Activated T-cell treated with anti-CD3 and anti-CD28 coated beads, Interleukin-2, amount 50 U/mL, for 1 hour (primary cell): Measurements from ENCODE around the gene CBX8.

ENCODE experiments used
- DNase-seq: peaks from one replicate; pipeline ENCODE4 v3.0.0-alpha.2; 2020

The CBX8 gene

DNA sequence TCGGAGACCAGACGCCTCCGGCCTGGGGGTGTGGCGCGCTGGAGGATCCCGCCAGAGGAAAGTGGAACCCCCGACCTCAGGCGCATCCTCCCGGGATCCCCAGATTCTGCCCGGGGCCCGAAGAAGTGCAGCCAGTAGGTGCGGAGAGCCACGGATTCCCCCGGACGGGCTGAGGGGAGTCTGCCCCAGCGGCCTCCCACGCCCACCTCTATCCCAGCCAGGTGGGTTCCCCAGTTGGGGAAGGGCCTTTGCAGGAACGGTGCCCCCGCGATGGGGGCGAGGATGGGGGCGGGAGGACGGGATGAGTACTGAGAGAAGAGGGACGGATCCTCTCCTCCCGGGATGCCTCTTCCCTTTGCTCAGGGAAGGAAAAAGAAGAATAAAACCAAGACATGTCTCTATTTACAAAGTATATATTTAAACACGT is 5.1 kb downstream of the CBX8 start:
- no peak for DNase-seq

DNA sequence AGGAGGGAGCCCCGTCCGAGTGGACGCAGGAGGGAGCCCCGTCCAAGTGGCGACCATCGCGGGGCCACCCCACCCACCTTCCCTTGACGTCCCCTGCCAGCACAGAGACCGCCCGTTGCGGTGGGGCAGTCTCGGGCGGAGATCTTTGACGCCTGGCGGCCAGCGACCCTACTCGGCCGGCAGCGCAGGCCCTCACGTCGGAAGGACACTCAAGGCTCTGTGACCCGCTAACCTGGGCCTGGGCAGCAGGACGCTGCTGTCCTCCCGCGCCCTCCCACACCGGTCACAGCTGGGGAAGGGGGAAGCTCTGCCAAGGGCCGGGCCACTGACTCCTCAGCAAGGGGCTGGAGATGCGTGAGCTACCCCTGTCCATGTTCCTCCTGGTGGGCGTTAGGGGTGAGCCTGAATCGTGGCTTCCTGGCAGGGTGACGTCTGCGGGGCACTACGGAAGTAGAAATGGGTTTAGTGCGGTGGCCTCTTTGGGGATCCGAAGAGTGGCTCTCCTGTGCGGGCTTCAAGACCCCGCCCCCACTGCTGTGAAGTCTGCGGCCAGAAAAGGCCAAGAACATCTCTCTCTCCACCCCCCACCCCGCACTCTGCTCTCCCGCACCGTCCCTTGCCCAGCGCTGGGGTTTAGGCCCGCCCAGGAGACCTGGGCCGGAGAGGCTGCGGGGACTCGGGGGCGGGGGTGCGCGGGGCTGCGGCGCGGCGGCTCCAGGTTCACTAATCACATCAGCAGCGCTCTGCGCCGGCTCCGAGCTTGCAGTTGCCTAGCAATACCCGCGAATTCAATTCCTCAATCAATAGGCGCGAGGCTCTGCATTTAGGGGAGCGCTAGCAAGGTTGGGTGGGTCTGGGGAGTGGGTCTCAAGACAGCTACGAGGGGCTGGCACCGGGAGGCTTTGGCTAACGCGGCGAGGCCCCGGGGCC is 5.8 kb downstream of the CBX8 start:
- peak; percentile 36 for DNase-seq

DNA sequence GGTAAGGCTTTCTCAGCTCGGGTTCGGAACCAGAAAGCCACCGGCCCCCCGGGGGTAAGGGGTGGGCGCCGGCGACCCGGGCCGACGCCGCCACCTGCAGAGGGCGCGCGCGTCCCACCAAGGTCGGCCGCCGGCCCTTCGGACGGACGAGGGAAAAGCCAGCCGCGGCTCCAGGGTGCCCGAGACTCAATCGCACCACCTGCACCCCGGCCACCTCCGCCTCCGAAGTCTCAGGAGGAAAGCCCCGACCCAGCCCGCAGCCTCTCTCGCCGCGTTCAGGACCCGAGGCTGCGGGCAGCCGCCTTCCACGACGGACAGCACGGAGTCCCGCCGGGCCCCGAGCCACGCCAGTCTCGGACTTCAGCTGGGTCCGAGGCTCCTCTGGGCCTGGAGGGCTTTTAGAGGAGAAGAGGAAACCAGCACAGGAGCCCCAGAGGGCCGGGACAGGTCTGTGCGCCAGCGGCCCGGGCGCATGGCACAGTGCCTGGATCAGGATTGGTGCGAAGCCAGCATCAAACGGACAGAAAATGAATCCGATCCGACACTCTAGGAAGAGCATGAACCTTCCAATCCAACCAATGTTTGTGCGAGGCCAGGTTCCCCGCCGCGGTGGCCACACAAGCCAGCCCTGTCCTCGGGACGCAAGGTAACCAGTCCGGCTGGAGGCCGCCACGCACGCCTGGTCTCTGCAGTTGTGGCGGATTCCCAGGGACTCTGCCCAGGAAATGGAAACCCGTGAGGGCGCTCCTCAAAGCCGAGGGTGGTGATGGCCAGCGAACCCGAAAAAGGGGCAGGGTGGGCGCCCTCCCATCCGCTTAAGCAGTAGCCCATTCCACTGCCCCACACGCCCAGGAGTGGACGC is 6.7 kb downstream of the CBX8 start:
- DNase-seq: peak; percentile 45

DNA sequence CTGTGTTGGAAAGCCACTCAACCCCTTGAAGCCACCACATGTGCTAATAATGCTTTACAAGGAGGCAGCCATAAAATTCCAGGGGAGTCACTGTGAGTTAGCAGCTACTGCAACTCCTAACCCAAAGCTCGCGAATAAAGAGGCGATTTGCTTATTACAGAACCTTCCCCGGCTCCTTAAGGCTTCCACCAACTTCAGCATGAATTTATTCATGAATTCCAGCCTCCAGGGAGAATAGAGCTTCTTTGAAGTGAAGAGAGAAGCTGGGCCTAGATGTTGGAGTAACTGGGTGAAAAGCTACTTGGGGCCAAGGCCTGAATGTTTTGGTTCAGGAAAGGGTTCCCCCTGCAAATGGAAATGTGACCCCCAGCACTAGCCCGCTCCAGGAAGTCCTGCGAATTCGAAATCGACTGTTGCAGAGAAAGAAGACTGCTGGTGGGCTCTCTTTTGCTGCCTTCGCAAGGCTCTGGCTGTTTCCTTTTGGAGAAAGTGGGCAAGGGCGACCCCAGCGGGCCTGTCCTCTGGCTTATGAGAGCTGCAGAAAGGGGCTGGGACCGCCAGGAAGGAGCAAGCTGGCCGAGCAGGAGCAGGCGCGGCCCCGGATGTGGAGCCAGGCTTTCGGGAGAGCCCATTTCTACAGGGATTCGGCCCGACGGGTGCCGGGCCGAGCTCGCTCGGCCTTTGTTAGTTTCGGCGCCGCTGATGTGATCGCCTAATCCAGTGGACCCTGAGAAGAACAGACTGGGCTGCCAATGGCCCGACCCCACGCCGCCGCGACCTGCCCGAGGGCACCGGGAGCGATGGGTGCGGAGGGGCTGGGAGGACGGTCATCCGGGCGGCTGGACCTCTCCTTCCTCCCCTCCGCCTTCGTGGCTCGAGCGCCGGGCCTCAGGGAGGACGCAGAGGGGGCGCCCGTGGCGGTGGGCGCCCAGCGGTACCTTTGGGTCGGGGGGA is 7.6 kb downstream of the CBX8 start:
- DNase-seq: no peak

DNA sequence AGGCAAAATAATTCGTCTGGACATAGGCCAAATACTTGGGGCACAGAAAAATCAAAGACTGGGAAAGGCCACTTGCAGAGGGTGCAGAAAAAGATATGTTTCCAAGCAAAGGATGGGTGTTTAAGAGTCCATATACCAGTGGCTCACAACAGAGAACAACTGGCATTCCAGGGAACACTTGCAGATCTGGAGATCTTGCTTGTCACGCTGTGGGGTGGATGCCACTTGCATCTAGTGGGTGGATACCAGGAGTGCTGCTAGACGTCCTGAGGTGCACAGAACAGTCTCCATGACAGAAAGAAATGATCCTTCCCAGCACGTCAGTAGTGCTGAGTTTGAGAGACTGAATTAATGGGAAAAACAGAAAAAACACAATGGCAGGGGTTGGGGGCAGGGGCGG is 8.4 kb downstream of the CBX8 start:
- no peak for DNase-seq

DNA sequence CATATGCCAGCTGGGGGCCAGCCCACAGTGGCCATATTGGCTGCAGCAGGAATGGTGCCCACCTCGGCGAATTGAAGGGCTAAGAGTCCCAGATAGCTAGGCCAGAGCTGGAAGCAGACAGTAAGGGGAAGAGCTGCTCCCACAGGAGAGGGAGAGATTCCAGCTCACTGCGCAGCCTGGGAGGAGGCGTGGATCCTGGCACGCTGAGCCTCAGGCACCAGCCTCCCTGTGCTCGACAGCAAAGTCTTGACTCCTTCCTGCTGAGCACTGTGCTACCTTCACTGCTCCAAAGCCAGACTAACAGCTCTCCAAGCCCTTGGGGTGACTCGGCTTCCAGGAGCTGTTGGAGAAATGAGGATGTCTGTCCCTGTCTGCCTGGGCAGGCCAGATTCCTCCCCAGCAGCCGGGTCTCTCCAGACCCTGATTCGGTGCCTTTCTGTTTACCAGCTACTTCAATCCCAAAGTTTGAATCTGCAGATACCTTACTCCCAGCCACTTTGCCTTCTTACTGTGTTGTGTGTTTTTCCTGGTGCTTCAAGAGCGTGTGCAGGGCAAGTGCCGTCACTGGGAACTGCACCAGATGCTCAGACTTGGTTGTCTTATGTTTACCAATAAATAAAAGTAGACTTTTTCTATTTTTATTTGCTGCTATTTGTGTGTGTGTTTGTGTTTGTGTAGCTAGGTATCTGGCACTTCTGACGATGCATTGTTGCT is 9.8 kb downstream of the CBX8 start:
- DNase-seq: no peak

DNA sequence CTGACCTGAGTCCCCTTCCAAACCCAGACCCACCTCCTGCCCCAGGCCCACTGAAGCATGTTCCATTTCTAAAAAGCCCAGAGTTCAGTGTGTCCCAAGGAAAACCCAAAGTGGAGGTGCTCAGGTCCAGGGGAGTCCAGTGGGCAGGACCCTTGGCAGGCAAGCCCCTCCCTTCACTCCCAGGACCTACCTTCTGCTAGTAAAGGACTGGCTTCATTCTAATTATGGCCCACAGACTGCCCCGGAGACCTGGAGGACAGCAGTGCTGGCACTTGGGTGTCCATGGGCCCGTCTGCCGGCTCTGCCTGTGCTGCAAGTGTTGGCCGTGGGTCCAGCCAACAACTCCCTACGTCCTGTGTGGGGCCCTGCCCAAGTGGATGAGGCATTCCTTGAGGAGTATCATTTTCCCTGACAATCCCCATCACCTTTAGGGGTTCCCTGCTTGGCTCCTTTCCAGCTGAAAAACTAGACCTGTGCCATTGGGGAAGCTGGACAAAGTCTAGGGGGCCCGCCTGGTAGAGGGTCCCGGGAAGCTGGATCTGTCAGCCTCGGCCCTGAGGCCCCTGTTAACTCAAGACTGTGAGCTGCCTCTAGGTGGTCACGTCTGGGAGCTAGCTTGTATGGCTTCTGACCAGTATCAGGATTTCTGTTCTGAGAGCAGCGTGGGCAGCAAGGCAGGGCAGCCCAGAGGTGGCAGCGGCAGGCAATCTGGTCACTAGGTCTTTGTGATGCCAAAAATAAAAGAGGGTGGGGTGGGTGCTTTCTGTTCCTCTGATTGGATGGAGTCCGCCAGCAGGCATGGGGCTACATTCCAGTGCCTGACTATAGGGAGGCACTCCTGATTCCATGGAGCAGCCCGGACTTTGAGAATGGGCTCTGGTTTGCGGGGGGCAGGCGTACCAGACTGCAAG is 10.7 kb downstream of the CBX8 start:
- DNase-seq: no peak

DNA sequence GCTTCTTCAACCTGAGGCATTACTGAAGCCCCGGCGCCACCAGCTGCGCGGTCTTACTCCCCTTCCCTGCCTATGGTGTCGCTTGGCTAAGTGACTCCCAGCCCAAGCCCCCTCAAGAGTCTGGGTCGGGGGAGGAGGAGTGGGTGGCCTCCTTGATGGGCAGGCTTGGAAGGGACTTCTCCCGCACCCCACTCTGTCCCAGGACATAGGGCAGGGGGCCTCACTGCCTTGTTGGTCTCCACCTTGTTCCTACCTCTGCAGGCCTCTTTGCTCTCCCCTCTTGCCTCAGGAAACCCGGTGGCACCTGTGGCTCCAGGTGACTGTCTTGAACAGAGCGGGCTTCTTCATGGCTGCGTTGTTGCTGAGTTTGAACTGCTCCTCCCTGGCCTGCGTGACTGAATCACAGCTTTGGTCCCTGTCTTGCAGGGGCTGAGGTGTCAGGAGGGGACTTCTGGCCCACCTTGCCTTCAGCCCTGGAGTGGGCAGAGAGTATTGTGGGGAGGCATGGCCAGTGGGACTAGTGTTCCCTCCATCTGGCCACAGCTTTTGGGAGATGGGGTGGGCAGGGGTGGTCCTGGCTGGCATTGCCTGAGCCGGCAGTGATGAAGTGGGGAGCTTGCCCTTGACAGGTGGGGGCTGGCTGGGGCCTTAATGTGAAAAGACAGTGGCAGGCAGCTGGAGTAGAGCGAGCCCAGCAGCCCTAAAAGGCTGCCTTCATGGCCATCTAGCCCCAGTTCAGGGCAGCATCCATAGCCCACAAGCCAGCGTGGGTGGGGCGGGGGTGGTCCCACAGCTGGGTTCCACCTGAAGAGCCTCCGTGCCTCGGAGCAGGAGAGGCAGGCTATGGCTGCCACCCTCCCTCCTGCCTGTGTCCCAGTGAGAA is 11.6 kb downstream of the CBX8 start:
- no peak for DNase-seq

DNA sequence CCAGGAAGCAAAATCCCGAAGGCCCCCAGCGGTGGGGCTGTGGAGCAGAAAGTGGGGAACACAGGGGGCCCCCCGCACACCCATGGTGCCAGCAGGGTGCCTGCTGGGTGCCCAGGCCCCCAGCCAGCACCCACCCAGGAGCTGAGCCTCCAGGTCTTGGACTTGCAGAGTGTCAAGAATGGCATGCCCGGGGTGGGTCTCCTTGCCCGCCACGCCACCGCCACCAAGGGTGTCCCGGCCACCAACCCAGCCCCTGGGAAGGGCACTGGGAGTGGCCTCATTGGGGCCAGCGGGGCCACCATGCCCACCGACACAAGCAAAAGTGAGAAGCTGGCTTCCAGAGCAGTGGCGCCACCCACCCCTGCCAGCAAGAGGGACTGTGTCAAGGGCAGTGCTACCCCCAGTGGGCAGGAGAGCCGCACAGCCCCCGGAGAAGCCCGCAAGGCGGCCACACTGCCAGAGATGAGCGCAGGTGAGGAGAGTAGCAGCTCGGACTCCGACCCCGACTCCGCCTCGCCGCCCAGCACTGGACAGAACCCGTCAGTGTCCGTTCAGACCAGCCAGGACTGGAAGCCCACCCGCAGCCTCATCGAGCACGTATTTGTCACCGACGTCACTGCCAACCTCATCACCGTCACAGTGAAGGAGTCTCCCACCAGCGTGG is 12.4 kb downstream of the CBX8 start:
- DNase-seq: no peak

DNA sequence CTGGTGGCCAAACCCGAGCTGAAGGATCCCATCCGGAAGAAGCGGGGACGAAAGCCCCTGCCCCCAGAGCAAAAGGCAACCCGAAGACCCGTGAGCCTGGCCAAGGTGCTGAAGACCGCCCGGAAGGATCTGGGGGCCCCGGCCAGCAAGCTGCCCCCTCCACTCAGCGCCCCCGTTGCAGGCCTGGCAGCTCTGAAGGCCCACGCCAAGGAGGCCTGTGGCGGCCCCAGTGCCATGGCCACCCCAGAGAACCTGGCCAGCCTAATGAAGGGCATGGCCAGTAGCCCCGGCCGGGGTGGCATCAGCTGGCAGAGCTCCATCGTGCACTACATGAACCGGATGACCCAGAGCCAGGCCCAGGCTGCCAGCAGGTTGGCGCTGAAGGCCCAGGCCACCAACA is 13.0 kb downstream of the CBX8 start:
- DNase-seq: no peak

DNA sequence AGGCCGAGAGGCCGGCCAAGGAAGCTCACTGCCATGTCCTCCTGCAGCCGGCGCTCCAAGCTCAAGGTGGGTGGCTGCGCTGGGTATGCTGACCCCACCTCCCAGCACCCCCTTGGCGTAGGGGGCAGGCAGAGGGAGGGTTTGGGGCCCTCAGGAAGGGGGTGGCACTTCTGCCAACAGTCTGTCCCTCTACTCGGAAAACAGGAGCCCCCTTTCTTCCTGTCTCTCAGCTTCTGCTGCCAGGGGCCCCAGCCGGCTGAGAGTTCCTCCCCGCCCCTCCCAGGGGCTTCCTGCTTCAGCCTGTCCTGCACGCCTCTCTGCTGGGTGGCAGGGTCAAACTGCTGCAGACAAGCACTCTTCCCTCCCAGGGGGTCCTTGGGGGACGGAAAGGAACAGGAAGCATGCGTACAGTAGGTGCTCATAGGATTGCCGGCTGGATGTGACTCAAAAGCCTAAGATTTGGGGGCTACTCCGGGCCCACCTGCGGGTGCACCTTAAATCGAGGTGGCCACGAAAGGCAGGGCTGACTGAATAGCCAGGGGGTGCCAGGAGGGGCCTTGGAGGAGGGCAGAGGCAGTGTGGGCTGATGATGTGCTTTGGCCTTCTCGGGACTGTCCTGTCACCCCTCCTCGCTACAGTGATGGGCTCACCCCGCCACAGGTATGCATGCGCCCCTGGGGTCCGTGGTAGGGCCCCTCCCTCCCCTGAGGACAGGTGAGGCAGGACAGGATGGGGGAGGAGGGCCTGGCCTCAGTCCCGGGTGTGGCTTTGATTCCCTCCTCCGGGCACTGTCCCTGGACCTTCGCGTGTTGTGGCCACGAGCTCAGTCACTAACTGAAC is 14.9 kb downstream of the CBX8 start:
- DNase-seq: no peak

DNA sequence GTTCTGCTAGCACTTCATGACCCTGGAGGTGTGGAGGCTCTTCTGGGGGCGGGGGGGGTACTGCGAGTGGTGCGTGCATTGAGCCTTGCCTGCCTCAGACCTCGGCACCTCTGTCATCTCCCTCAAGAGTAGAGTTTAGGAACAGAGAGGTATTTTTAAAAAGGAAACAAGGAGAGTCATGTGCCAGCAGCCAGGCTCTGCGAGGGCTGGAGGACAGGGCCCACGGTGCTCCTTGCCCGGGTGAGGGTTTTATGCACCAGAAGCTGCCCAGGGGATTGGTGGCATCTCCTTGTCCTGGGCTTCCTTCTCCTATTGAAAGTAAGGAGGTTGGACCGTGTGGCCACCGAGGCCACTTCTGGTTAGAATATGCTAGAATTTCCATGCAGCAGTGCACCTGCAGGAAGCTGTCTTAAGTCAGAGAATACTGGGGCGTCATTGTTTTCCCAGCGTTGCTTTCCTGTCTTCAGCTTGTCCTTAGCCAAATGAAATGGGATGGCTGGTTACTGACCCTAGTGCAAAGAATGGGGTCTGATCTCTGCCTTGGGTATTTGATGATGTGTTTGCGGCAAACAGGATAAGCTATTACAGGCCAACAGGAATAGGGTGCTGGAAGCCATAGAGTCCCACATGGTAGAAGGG is 15.7 kb downstream of the CBX8 start:
- no peak for DNase-seq

DNA sequence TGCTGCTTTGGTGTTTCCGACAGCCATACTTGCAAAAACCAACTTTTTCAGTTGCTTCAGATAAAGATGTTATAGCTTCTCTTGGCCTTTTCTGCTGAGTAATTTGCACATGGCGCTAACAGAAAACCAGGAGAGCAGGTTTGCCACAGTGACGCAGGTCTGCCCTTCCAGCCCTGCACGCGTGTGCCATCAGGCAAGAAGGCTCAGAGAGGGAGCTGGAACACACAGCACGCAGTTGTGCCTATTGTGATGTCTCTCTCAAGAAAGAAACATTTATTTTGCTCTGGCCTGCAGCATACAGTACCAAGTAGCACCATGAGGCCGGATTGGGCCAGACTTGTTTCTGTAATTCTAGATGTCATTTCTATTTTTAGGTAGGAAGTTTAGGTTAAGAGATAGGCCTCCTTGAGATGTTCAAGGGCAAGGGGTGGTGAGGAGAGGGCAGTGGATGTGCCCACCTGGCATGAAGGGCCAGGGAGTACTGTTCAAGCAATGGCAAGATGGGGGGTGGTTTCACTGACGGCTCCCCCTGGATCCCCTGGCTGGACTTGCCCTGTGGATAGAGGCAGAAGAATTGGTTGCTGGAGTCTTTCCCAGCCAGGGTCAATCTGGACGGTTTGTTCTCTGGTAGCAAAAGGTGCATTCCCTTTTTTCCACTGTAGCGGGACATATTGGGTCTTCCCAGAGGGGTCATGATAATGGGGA is 17.1 kb downstream of the CBX8 start:
- no peak for DNase-seq

DNA sequence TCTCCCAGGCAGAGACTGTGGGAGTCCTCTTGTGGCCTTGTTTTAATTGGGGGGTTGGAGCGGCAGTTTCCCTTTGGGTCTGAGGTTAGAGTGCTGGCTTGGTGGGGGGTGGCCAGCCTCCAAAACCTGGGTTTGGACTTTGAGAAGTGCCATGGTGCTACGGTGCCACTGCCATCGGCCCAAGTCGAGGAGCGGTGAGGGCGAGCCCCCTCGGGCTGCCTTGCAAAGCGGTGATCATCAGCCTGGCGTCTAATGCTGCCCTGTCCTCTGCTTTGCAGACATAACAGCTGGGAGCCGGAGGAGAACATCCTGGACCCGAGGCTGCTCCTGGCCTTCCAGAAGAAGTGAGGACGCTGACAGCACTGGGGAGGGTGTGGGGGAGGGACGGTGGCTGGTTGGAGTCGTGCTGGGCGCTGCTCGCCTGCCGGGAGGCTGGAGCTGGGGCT is 17.8 kb downstream of the CBX8 start:
- DNase-seq: no peak

DNA sequence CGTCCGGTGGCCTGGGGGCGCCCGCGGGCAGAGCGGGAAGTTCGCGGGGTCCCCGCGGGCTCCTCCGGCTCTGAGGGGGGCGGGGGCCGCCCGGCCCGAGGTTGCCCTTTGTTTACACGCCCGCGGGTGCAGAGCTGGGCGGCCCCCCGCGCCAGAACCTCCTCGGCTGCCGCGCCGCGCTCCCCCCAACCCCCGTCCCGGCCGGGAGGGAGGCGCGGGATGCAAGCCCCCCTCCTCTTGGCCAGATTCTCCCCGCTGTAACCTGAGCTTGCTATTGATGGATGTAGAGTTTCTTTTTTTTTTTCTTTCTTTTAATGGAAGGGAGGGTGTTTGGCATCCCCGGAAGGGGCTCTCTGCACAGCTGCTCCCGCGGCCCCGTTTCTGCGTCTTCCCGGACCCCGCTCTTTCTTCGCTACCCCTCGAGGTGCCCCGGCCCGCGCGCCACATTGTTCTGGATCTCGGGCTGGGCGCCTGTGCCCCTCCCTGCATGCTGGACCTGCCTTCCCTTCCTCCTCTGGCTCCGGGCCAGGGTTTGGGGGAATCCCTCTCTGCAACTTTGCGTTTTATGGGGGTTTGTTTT is 18.3 kb downstream of the CBX8 start:
- no peak for DNase-seq

DNA sequence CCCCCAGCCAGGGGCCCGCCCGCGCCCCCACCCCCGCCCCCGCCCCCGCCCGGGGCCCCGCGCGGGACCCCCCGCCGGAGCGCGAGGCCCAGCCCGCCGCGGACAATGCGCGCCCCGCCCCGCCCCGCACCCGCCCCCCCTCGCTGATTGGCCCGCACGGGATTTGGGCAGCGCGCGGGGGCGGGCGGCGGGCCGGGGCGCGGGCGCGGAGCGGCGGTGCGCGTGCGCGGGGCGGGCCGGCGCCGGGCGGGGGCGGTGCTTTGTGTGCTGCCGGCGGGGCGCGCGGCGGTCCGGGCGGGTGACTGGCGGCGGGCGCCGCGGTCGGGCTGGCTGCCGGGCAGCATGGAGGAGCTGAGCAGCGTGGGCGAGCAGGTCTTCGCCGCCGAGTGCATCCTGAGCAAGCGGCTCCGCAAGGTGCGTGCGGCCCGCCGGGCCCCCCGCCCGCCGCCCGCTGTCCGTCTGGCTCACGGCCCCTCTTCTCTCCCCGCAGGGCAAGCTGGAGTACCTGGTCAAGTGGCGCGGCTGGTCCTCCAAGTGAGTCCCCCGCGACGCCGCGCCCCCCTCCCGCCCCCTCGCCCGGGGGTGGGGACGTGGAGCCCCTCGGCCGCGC is 18.9 kb downstream of the CBX8 start, which contains the start of gene CBX2:
Gene CBX2, plus strand, starts transcription at position 255 of the 610 bp plus-strand sequence. Its CDS starts 88 bp downstream, at position 343.
- peak; percentile 86 for DNase-seq
